ENCODE measurements around the gene OR10P1. TPM values are rescaled to one million over a fixed set of nuclear protein-coding genes. Genes with fewer than 3 reads are reported as not detected.

OR10P1 gene
- total and polyA plus RNA-seq, 2 experiments from 2014 or later = not detected

- Histone ChIP-seq H3K27me3 (peaks cover 11% of the 10 kb centered on the region), H3K4me1 (ENCODE audit: low read depth) (no peaks in the 10 kb centered on the region), H3K4me3 (no peak overlapping the region), H3K9me3 (ENCODE audit: low read depth) (no peaks in the 10 kb centered on the region), H3K27ac (no peak overlapping the region), H3K36me3 (no peaks in the 10 kb centered on the region)
- TF ChIP-seq CTCF (IDR thresholded peaks at IDR 0.05; ENCODE audit: low read depth, low read length) = no peak
- DNase-seq (ENCODE audit: low read depth in 1 of 2, low spot score in 1 of 2) = no peak
Measured at GRCh38 chr12:55653031-55653430, 16.3 kb downstream of the OR10P1 start.

GRCh38 chr12:55654511-55655214, 18.0 kb downstream of the OR10P1 start:
- Histone ChIP-seq H3K4me3 (no peak overlapping the region), H3K4me1 (ENCODE audit: low read depth) (peaks cover 11% of the 10 kb centered on the region), H3K36me3 (no peaks in the 10 kb centered on the region), H3K27ac (no peak overlapping the region), H3K27me3 (peaks cover 11% of the 10 kb centered on the region), H3K9me3 (ENCODE audit: low read depth) (no peaks in the 10 kb centered on the region)
- no peak for DNase-seq (ENCODE audit: low read depth in 1 of 2, low spot score in 1 of 2)
- no peak for TF ChIP-seq CTCF (IDR thresholded peaks at IDR 0.05; ENCODE audit: low read depth, low read length)

GRCh38 chr12:55657212-55657611, 20.5 kb downstream of the OR10P1 start:
- peaks cover 11% of the 10 kb centered on the region for H3K27me3 ChIP-seq
- TF ChIP-seq CTCF (IDR thresholded peaks at IDR 0.05; ENCODE audit: low read depth, low read length) = no peak
- H3K9me3 ChIP-seq (ENCODE audit: low read depth) = no peaks in the 10 kb centered on the region
- no peak overlapping the region for H3K4me3 ChIP-seq
- H3K4me1 ChIP-seq (ENCODE audit: low read depth) = peaks cover 17% of the 10 kb centered on the region
- H3K36me3 ChIP-seq = no peaks in the 10 kb centered on the region
- no peak for DNase-seq (ENCODE audit: low read depth in 1 of 2, low spot score in 1 of 2)
- H3K27ac ChIP-seq = no peak overlapping the region

- no peak for TF ChIP-seq CTCF (IDR thresholded peaks at IDR 0.05; ENCODE audit: low read depth, low read length)
Measured at GRCh38 chr12:55658212-55658611, 21.5 kb downstream of the OR10P1 start.

GRCh38 chr12:55658635-55659391, 22.1 kb downstream of the OR10P1 start:
- Histone ChIP-seq H3K27ac (peak overlapping the region; percentile 80), H3K27me3 (peaks cover 11% of the 10 kb centered on the region), H3K4me1 (ENCODE audit: low read depth) (peaks cover 17% of the 10 kb centered on the region), H3K4me3 (no peak overlapping the region), H3K9me3 (ENCODE audit: low read depth) (no peaks in the 10 kb centered on the region), H3K36me3 (no peaks in the 10 kb centered on the region)
- no peak for TF ChIP-seq CTCF (IDR thresholded peaks at IDR 0.05; ENCODE audit: low read depth, low read length)
- peak in 1 of 2 donors; percentile 29 for DNase-seq (ENCODE audit: low read depth in 1 of 2, low spot score in 1 of 2)

More at GRCh38 chr12:55658212-55658611, 21.5 kb downstream of the OR10P1 start:
- Histone ChIP-seq H3K4me3 (no peak overlapping the region), H3K27ac (no peak overlapping the region), H3K36me3 (no peaks in the 10 kb centered on the region), H3K4me1 (ENCODE audit: low read depth) (peaks cover 17% of the 10 kb centered on the region), H3K27me3 (peaks cover 11% of the 10 kb centered on the region), H3K9me3 (ENCODE audit: low read depth) (no peaks in the 10 kb centered on the region)
- DNase-seq (ENCODE audit: low read depth in 1 of 2, low spot score in 1 of 2) = no peak
